Suppressor macrophage (primary cell): ENCODE data around the gene IFRD2.
"Not testable (repeated sequence)": the region's sequence is repeated elsewhere in the genome, so short reads cannot be mapped to it uniquely, and the experiment has no call there.

Source experiments
- DNase-seq, 4 experiments: peaks; one replicate each; pipeline ENCODE4 v3.0.0-alpha.2; 2020 to 2022

The IFRD2 gene

DNA sequence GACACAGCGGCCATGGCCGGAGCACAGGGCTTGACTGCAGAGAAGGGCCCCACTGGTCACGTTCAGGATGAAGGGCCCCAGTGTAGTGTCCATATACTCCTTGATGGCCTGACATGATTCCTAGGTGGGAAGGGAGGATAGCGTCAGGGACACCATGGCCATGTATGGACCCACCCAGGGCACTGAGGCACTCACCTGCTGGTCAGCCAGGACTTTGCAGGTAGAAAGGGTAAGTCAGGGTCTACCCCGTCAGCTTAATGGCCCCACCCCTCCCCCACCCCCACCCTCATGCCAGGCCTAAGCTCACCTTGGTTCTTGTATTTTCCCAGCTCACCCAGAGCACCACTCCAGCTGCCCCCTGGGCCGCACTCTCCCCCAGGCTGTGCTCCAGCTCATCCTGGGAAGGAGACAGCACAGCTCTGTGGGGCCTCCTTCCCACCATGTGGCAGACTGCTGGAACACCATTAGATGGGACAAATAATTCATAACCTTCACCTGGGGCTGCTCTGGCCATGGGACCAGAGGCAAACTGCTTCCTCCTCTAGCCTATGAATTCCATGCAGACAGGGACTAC, 8.5 kb upstream of the IFRD2 start:
- DNase-seq, result no peak

DNA sequence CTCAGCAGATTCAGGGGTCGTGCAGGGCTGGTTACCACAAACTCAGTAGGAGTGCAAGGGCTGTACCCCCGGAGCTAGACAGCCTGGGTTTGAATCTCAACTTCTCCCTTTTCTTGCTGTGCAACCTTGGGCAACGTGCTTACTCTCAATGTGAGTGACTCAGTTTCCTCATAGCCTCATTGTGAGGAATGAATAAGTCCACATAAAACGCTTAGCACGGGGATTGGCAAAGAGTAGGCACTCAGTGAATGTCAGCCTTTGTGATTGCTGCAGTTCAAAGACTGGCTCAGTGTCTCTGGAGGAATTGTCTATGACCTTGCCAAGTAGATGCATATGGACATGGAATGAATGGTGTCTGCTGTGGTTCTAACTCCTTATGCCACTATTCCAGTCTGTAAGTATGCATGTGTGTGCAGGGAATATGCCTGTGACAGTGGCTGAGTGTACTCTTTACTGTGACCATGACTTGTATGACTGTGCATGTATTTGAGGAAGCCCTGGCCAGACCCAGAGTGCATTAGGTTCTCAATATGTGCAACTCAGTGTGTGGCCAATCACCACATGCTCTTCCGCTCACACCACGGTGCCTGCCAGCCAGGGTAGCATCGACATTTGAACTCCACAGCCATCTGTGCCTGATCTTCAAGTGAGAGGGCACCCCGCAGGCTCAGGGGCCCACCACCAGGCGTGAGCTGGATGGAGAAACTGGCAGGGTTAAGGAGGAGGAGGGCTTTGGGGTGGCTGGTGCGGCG, 7.9 kb upstream of the IFRD2 start:
- DNase-seq, result peak; percentile 88 to 94 (median 91)

DNA sequence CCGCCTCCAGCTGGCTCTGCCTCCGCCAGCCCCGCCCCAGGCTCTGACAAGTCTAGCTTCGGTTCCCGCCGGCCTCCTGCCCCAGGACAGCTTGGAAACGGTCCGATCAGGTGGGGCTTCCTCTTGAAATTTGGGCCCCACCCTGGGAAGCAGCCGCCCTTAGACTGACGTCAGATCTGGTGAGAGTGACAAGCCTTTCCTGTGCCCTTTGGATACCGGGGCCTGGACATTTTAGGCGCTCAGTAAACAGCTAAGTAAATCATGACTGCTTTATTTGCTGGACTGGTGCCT, 7.4 kb upstream of the IFRD2 start:
- DNase-seq, result no peak

DNA sequence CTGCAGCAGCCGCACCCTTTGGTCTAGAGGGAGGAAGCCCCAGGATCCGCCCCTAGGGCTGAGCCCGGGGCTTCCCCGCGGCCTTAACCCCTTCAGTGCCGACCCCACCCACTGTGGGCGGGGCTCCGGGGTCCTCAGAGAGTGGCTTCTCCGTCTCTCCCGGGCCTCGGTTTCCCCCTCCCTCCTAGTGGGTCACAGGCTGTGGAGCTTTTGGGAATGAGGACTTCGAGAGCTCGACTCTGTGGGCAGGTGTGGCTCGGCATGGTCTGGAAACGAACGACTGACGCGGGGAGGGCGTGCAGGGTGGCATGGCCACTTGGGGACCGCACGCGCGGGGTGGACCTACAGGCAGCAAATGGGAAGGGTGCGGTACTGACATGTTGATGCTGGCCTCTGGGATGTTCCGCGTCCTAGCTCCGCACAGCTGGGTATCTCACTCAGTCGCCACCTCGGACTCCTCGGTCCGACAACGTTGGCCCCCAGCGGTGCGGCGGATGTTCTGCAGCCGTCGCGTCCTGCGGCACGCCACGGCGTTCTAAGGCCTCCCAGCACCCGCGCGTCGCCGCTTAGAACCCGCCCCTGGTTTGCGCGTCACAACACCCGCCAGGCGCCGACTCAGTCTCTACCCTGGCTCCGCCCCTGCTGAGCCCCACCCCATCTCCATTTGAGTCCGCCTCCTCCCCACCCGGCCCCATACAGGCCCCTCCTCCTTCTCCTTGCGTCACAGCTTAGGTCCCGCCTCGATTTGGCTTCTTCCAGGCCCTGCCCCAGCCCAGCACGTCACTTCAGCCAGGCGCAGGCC, 6.8 kb upstream of the IFRD2 start, which contains the start of the genes HYAL3 and NAA80:
HYAL3 (minus strand) TSS at position 570 of the 802 bp plus-strand sequence. CDS start 3,803 bp downstream, outside the sequence.
NAA80 (minus strand) TSS at position 570 of the 802 bp plus-strand sequence. CDS start 1,942 bp downstream, outside the sequence.
- DNase-seq, result peak; percentile 99 to 100 (median 100)

DNA sequence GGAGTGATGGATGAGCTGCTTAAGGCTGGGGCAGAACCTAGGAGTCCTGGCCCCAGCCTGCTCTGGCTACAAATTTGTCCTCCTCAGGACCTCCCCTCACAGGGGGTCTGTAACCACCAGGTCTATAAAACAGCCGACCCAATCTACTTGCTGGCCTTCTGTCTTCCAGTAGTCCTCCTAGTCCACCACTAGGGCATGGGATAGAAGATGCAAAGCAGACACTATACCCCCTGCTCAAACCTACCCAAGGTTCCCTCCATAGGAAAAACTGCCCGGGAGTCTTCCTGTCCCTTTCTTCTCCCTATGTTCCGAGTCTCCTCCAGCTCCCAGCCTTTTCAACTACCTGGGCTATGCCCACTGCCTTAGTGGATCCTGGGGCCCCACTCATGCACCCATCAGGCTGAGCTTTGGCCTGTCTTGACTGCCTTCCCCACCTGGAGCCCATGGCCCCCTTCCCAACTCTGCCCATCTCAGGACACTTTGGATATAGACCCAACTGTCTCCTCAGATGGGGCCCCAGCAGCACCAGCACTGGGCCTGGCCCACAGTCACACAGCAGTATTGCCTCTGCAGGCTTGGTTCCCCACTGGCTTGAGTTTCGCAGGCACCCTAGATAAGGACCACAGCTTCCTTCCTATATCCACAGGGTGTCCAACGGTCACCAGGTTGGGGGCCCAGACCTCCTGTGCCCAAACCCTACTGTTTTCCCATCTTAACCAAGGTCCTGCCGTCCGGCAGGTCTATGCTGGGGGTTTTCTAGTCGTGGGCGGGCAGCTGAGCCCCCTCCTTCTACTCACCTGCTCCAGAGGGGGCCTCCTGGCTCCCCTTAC, 5.9 kb upstream of the IFRD2 start:
- peak in 2 of 4 experiments; percentile 35 to 48 for DNase-seq

- no peak for DNase-seq
These were observed 5.2 kb upstream of the IFRD2 start for GRCh38 chr3:50297384-50297775.

DNA sequence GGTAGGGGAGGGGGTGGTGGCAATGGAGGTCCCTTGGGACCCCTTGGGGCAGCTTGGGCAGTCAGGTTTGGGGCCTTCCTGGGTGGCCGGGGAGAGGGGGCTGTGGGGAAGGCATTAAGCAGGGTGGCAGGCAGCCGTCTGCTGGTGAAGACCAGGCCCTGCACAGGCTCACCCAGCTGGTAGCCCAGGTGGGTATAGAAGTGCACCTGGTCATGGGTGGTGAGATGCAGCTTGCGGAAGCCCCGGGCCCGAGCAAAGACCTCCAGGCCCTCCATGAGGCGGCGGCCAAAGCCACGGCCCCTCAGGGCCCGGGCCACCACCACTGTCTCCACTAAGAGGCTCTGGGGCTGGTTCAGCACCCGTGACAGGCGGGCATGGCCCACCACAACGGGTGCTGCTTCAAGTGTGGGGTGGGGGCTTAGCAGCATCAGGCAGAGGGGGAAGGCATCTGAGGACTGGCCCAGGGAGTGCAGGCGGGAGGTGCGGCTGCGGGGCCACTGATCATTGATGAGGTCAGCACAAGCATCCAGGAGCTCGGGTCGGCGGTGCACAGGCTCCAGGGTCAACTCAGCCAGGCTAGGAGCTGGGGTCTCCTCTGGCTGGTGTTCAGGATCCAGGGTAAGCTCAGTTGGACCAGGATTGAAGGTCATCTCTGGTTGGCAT, 4.6 kb upstream of the IFRD2 start:
- no peak for DNase-seq

DNA sequence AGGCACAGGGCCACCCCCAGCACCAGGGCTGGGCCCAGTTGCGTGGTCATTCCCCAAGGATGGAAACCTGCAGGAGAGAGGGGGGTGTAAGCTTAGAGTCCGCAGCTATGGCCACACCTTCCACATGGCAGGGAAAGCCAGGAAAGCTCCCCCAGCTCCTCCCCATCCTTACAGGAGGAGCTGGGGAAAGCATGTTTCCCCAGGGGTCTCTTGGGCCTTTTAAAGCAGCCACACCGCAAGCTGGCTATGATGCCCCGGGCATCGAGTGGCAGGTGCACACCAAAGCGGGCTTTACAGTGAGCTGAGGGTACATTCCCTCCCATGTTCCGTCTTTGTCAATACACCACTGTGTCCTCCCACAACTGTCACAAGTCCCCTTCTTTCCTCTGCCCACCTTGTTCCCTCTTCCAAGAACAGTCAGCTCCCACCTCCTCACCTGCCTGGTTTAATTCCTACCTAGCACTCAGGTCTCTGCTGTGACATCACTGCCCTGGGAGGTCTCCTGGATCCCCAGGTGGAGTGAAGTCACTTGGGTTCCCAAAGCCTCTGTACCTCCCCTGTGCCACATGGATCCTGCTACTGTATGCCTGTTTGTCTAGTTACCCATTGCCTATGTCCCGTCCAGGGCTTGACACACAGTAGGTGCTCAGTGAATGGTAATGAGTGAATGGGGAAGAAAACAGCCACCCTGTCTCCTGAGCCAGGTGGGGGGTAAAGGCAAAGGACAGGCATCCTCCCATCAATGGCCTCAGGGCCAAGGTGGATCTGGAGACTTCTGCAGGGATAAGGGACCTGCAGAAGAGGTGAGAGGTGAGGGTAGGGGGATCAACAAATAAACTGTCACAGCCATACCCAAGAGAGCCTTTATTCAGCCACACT, 3.6 kb upstream of the IFRD2 start:
- no peak for DNase-seq

GRCh38 chr3:50294492-50295403, 2.5 kb upstream of the IFRD2 start:
- DNase-seq, result no peak

- DNase-seq, result no peak
These were observed 1.9 kb upstream of the IFRD2 start for GRCh38 chr3:50294089-50294488.

- no peak for DNase-seq
These were observed 1.0 kb upstream of the IFRD2 start for GRCh38 chr3:50293079-50293801.

GRCh38 chr3:50290161-50290641, 2.0 kb downstream of the IFRD2 start:
- DNase-seq, result no peak

GRCh38 chr3:50289130-50289529, 3.1 kb downstream of the IFRD2 start:
- no peak for DNase-seq

- no peak for DNase-seq
These were observed 3.7 kb downstream of the IFRD2 start for GRCh38 chr3:50288387-50289007.

DNA sequence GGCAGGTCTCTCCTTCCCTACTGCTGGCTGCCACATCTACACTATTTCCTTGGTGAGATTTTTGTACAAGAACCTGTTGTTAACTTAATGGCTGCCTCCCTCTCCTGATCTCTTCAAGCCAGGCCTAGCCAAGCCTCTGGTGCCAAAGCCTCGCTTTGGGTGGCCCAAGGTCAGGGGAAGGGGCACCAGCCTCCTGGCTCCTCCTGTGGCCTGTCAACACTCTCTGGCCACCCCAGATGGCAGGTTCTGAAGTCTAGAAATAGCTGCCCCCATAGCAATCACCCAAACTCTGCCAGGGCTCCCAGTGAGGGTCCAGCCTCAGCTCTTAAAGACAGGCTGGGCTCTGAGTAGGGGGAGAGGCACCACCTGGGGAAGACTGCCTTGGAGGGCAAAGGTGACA, 5.0 kb downstream of the IFRD2 start:
- no peak for DNase-seq

DNA sequence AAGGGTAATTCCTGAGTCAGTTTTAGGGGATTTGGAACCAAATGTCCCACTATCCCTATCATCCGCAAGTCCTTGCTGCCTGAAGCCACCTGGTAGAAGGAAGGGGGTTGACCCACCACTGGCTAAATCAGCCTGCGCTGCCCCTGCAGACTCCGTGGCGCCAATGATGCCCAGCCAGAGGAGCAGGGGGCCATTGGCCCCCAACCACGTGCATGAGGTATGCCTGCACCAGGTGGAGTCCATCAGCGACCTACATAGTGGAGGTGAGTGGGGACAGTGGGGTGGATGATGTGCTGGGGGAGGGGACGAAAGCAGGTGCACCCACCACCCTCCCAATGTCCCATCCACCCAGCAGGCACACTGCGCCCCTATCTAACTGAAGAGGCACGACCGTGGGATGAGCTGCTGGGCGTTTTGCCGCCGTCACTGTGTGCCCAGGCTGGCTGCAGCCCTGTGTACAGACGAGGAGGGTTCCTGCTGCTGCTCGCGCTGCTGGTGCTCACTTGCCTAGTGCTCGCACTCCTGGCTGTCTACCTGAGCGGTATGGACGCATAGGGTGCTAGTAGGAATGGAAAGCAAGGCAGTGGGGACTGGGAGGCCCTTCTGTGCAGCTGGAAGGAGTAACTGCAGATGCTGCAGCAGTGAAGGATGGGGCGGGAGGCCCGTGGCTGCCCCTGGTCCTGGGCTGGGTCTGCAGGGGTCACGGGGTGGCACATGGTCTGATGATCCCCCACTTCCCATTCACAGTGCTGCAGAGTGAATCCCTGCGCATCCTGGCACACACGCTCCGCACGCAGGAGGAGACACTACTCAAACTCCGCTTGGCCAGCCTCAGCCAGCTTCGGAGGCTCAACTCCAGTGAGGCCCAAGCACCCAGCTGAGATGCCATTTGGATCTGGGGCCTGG, 5.7 kb downstream of the IFRD2 start:
- DNase-seq, result no peak

GRCh38 chr3:50284121-50284520, 8.1 kb downstream of the IFRD2 start:
- DNase-seq, result not testable (repeated sequence)
